Vagina (tissue), 2 donors: ENCODE measurements around the gene C5AR1. TPM values are rescaled to one million over a fixed set of nuclear protein-coding genes. Genes with fewer than 3 reads are reported as not detected.
"Not testable (repeated sequence)": the region's sequence is repeated elsewhere in the genome, so short reads cannot be mapped to it uniquely, and the experiment has no call there.

Experiments
- DNase-seq, 2 donors: peaks; one replicate each; pipeline ENCODE4 v3.0.0-alpha.2; 2017; ENCODE audit errors: extremely low spot score in 2 of 2
- H3K27ac ChIP-seq: fragments of 200-600 bp; sonication (generic); one replicate; pipeline ENCODE4 v1.5.1; 2019
- H3K27me3 ChIP-seq: fragments of 200-600 bp; sonication (generic); one replicate; pipeline ENCODE4 v1.5.1; 2019
- H3K36me3 ChIP-seq, 2 donors: fragments of 200-600 bp; sonication (generic); one replicate each; pipeline ENCODE4 v1.5.1; 2017 to 2019
- H3K4me1 ChIP-seq: fragments of 200-600 bp; sonication (generic); one replicate; pipeline ENCODE4 v1.5.1; 2019
- H3K4me3 ChIP-seq, 2 donors: fragments of 200-600 bp; sonication (generic); 1 replicate in 1 of 2; 2 replicates in 1 of 2; pipeline ENCODE4 v1.5.1; 2016 to 2019
- H3K9me3 ChIP-seq: fragments of 200-600 bp; sonication (generic); one replicate; pipeline ENCODE4 v1.5.1; 2019
- CTCF ChIP-seq, 3 experiments: fragments of 450-650 bp in 2 of 3; fragments of 200-600 bp in 1 of 3; sonication (generic) in 1 of 3; IDR thresholded peaks; one replicate each; pipeline ENCODE4 v1.5.1; 2017 to 2019; ENCODE audit warnings: antibody characterized with exemption in 3 of 3, mild to moderate bottlenecking in 2 of 3, moderate library complexity in 2 of 3
- POLR2A ChIP-seq, 2 donors: fragments of 450-650 bp; IDR thresholded peaks; one replicate each; pipeline ENCODE4 v1.6.1; 2017; ENCODE audit warnings: antibody characterized with exemption in 2 of 2, mild to moderate bottlenecking in 2 of 2, moderate library complexity in 2 of 2
- POLR2AphosphoS5 ChIP-seq, 2 donors: sonication (generic); formaldehyde crosslinking; IDR thresholded peaks; one replicate each; pipeline ENCODE4 v1.9.0; 2017; ENCODE audit warnings: antibody characterized with exemption in 2 of 2, mild to moderate bottlenecking in 2 of 2, low read depth in 1 of 2; ENCODE audit not compliant: insufficient read depth in 1 of 2
- intact Hi-C: fragments of 100-400 bp; cut with DNase I; formaldehyde crosslinking; loops from one replicate; pipeline ENCODE4 v1.15.1; 2023
- total RNA-seq: library from RNA; depleted of rRNA; stranded (reverse); fragments of >200 nt; gene quantifications from one replicate; pipeline ENCODE4 v1.2.3, GENCODE V29; 2016

Gene C5AR1
- 12.5 TPM for total RNA-seq

- intact Hi-C loops: loop anchor here (10.0 kb wide), 1 partner anchor 75 kb away; no protein-coding TSS in a partner anchor
These were observed at the start of gene C5AR1 for GRCh38 chr19:47309608-47310007. Gene C5AR1 (plus strand): TSS chr19:47309861. CDS start chr19:47309896, 35 bp downstream.

GRCh38 chr19:47260476-47260875 is 49.2 kb upstream of the C5AR1 start:
- no peaks in the 10 kb centered on the region for H3K27me3 ChIP-seq
- no peak overlapping the region for H3K27ac ChIP-seq
- H3K9me3 ChIP-seq: no peaks in the 10 kb centered on the region
- H3K4me1 ChIP-seq: peaks cover 25% of the 10 kb centered on the region
- H3K36me3 ChIP-seq: peaks cover 0 to 53% of the 10 kb centered on the region in 2 donors
- TF ChIP-seq POLR2A (IDR thresholded peaks at IDR 0.05) (no peak), POLR2AphosphoS5 (IDR thresholded peaks at IDR 0.05; ENCODE audit: insufficient read depth in 1 of 2, low read depth in 1 of 2) (no peak), CTCF (IDR thresholded peaks at IDR 0.05) (no peak)
- no peak overlapping the region for H3K4me3 ChIP-seq
- intact Hi-C loops: no loop called here
- no peak for DNase-seq

More at GRCh38 chr19:47309608-47310007, at the start of gene C5AR1:
- Histone ChIP-seq H3K4me1 (no peaks in the 10 kb centered on the region), H3K27me3 (no peaks in the 10 kb centered on the region), H3K4me3 (no peak within 1 kb of the TSS), H3K9me3 (no peaks in the 10 kb centered on the region), H3K36me3 (no peaks in the 10 kb centered on the region), H3K27ac (no peak within 1 kb of the TSS)
- DNase-seq: no peak
- TF ChIP-seq POLR2AphosphoS5 (IDR thresholded peaks at IDR 0.05; ENCODE audit: insufficient read depth in 1 of 2, low read depth in 1 of 2) (peak in 1 of 2 donors; percentile 15), POLR2A (IDR thresholded peaks at IDR 0.05) (no peak)

GRCh38 chr19:47261946-47262793 is 47.5 kb upstream of the C5AR1 start:
- H3K27me3 ChIP-seq, intact Hi-C loops, DNase-seq, H3K27ac ChIP-seq, H3K9me3 ChIP-seq, H3K4me3 ChIP-seq: not testable (repeated sequence)
- H3K4me1 ChIP-seq: peaks cover 20% of the 10 kb centered on the region
- H3K36me3 ChIP-seq: peaks cover 0 to 66% of the 10 kb centered on the region in 2 donors

GRCh38 chr19:47264629-47265028 is 45.0 kb upstream of the C5AR1 start:
- no peak overlapping the region for H3K27ac ChIP-seq
- TF ChIP-seq POLR2A (IDR thresholded peaks at IDR 0.05) (no peak), POLR2AphosphoS5 (IDR thresholded peaks at IDR 0.05; ENCODE audit: insufficient read depth in 1 of 2, low read depth in 1 of 2) (no peak), CTCF (IDR thresholded peaks at IDR 0.05) (no peak)
- DNase-seq: no peak
- intact Hi-C loops: no loop called here
- no peaks in the 10 kb centered on the region for H3K27me3 ChIP-seq
- H3K4me3 ChIP-seq: no peak overlapping the region
- H3K4me1 ChIP-seq: no peaks in the 10 kb centered on the region
- H3K36me3 ChIP-seq: peaks cover 0 to 69% of the 10 kb centered on the region in 2 donors
- no peaks in the 10 kb centered on the region for H3K9me3 ChIP-seq

- Histone ChIP-seq H3K36me3 (peaks cover 0 to 68% of the 10 kb centered on the region in 2 donors), H3K4me3 (no peak overlapping the region), H3K27me3 (no peaks in the 10 kb centered on the region), H3K27ac (no peak overlapping the region), H3K4me1 (peaks cover under 1% of the 10 kb centered on the region), H3K9me3 (no peaks in the 10 kb centered on the region)
- DNase-seq: no peak
- TF ChIP-seq POLR2A (IDR thresholded peaks at IDR 0.05) (no peak), POLR2AphosphoS5 (IDR thresholded peaks at IDR 0.05; ENCODE audit: insufficient read depth in 1 of 2, low read depth in 1 of 2) (no peak), CTCF (IDR thresholded peaks at IDR 0.05) (no peak)
- intact Hi-C loops: no loop called here
These were observed 43.2 kb upstream of the C5AR1 start for GRCh38 chr19:47266401-47266941.

- Histone ChIP-seq H3K36me3 (peaks cover 0 to 64% of the 10 kb centered on the region in 2 donors), H3K9me3 (no peaks in the 10 kb centered on the region), H3K4me3 (no peak overlapping the region), H3K4me1 (peaks cover 9% of the 10 kb centered on the region), H3K27me3 (no peaks in the 10 kb centered on the region), H3K27ac (no peak overlapping the region)
- TF ChIP-seq POLR2AphosphoS5 (IDR thresholded peaks at IDR 0.05; ENCODE audit: insufficient read depth in 1 of 2, low read depth in 1 of 2): no peak
- no peak for TF ChIP-seq CTCF (IDR thresholded peaks at IDR 0.05)
- no peak for TF ChIP-seq POLR2A (IDR thresholded peaks at IDR 0.05)
- no peak for DNase-seq
- intact Hi-C loops: no loop called here
These were observed 42.3 kb upstream of the C5AR1 start for GRCh38 chr19:47267350-47267759.
